HG02642 (cell line): Measurements from ENCODE around the gene KRT37.

ENCODE experiments used
- ATAC-seq: cut with Tn5 transposase; IDR thresholded peaks from one replicate; pipeline ENCODE4 v1.9.1; 2021; ENCODE audit warnings: mild to moderate bottlenecking; ENCODE audit not compliant: unreplicated experiment, poor library complexity

Gene KRT37

GRCh38 chr17:41424111-41424635 lies at the start of gene KRT37:
Gene KRT37, minus strand, starts transcription at chr17:41424585. Its CDS starts 62 bp downstream, at chr17:41424523.
- no peak for ATAC-seq

- ATAC-seq = no peak
Observed at GRCh38 chr17:41468346-41468745, 44.0 kb upstream of the KRT37 start.

GRCh38 chr17:41467561-41467960 lies 43.2 kb upstream of the KRT37 start:
- ATAC-seq = no peak

- ATAC-seq = no peak
Observed at GRCh38 chr17:41466988-41467387, 42.6 kb upstream of the KRT37 start, which contains the start of gene KRT32. Gene KRT32, minus strand, starts transcription at chr17:41467386. Its CDS starts 61 bp downstream, at chr17:41467325.

GRCh38 chr17:41464682-41465081 lies 40.3 kb upstream of the KRT37 start:
- ATAC-seq = no peak

GRCh38 chr17:41464173-41464572 lies 39.8 kb upstream of the KRT37 start:
- ATAC-seq = no peak

GRCh38 chr17:41463746-41464145 lies 39.4 kb upstream of the KRT37 start:
- ATAC-seq = no peak

GRCh38 chr17:41462705-41463104 lies 38.3 kb upstream of the KRT37 start:
- no peak for ATAC-seq

- ATAC-seq = no peak
Observed at GRCh38 chr17:41457676-41458075, 33.3 kb upstream of the KRT37 start.

GRCh38 chr17:41456204-41456603 lies 31.8 kb upstream of the KRT37 start:
- no peak for ATAC-seq

- ATAC-seq = no peak
Observed at GRCh38 chr17:41455236-41455635, 30.9 kb upstream of the KRT37 start.

- no peak for ATAC-seq
Observed at GRCh38 chr17:41453066-41453465, 28.7 kb upstream of the KRT37 start.

GRCh38 chr17:41452281-41452680 lies 27.9 kb upstream of the KRT37 start:
- ATAC-seq = no peak

GRCh38 chr17:41451154-41451728 lies 26.9 kb upstream of the KRT37 start:
- ATAC-seq = no peak

GRCh38 chr17:41449008-41449407 lies 24.6 kb upstream of the KRT37 start:
- ATAC-seq = no peak

- no peak for ATAC-seq
Observed at GRCh38 chr17:41448506-41448905, 24.1 kb upstream of the KRT37 start.

GRCh38 chr17:41446806-41447205 lies 22.4 kb upstream of the KRT37 start:
- ATAC-seq = no peak

- no peak for ATAC-seq
Observed at GRCh38 chr17:41444640-41445039, 20.3 kb upstream of the KRT37 start.

GRCh38 chr17:41444186-41444585 lies 19.8 kb upstream of the KRT37 start:
- no peak for ATAC-seq

- ATAC-seq = no peak
Observed at GRCh38 chr17:41442739-41443138, 18.4 kb upstream of the KRT37 start.

- ATAC-seq = no peak
Observed at GRCh38 chr17:41440531-41441033, 16.2 kb upstream of the KRT37 start, which contains the start of gene KRT38. Gene KRT38, minus strand, starts transcription at chr17:41440983. Its CDS starts 62 bp downstream, at chr17:41440921.

GRCh38 chr17:41439375-41439774 lies 15.0 kb upstream of the KRT37 start:
- no peak for ATAC-seq
